A549 (cell line): ENCODE measurements around the gene HOXD11.

Source experiments
- CHD2 ChIP-seq: fragments of 150-350 bp; IDR thresholded peaks from 2 replicates; pipeline ENCODE4 v1.6.1; 2014; ENCODE audit warnings: low read length; ENCODE audit not compliant: partially characterized antibody
- JUN ChIP-seq, 2 experiments: fragments of >200 bp; sonication (Bioruptor Twin); formaldehyde crosslinking; IDR thresholded peaks; 2 replicates in 1 of 2; 3 replicates in 1 of 2; pipeline ENCODE4 v1.6.1; 2016 to 2017
- KDM5A ChIP-seq: fragments of 200-600 bp; sonication (generic); IDR thresholded peaks from 2 replicates; pipeline ENCODE4 v1.6.1; 2016; ENCODE audit warnings: antibody characterized with exemption, mild to moderate bottlenecking
- NFE2L2 ChIP-seq: fragments of 150-350 bp; conservative IDR thresholded peaks from 2 replicates; pipeline ENCODE4 v1.6.1; 2014; ENCODE audit warnings: low read length
- POLR2A ChIP-seq: IDR thresholded peaks from 2 replicates; pipeline ENCODE4 v1.6.1; 2012; ENCODE audit warnings: mild to moderate bottlenecking, low read length
- RCOR1 ChIP-seq: fragments of 150-350 bp; IDR thresholded peaks from 2 replicates; pipeline ENCODE4 v1.6.1; 2014; ENCODE audit warnings: antibody characterized with exemption, low read length, low read depth
- RFX5 ChIP-seq: fragments of 450-650 bp; IDR thresholded peaks from 2 replicates; pipeline ENCODE4 v1.7.1; 2014; ENCODE audit warnings: antibody characterized with exemption, mild to moderate bottlenecking, moderate library complexity
- SREBF2 ChIP-seq: fragments of 450-650 bp; IDR thresholded peaks from 2 replicates; pipeline ENCODE4 v1.6.1; 2014; ENCODE audit warnings: mild to moderate bottlenecking, moderate library complexity
- ZFP36 ChIP-seq: fragments of 450-650 bp; IDR thresholded peaks from 2 replicates; pipeline ENCODE4 v1.6.1; 2014; ENCODE audit warnings: borderline replicate concordance; ENCODE audit not compliant: partially characterized antibody
- TF ChIP-seq, protein P1 (sequence below): fragments of >200 bp; sonication (Bioruptor Twin); formaldehyde crosslinking; IDR thresholded peaks from 3 replicates; pipeline ENCODE4 v1.5.1; 2016
- TF ChIP-seq, protein P2 (sequence below): fragments of >200 bp; sonication (Bioruptor Twin); formaldehyde crosslinking; IDR thresholded peaks from 3 replicates; pipeline ENCODE4 v1.6.1; 2016

DNA sequence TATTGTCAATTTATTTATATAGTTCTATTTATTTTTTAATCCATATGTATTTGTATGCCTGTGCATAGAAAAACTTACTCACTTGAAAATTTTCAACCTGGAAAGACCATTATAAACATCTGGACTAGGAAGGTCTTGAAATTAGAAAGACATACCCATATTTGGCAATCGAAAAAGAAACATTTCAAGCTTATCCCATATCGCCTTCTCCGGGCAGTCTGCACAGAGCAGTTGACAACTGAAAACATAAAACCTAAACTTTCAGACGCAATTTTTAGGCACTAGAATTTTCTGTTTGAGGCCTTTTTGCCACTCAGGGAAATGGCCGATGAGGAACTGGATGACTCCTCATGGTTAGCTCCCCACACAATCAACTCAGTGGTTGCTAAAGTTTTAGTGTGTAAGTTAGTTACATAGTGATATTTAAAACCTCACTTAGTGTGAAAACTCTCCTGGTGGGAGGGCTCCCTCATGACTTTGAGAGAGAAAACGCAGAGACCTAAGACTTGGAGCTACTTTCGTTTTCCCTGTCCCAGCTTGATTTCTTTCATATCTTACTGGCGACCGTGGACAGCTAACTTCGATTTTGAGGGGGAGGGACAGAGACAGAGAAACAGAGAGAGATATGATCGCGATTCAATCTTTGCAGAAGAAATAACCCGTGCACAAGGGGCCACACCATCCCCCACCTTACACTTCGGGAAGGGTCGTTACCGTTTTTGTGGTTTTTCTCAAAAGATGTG lies 10.7 kb upstream of the HOXD11 start:
- TF ChIP-seq POLR2A, result no peak
- no peak for TF ChIP-seq RFX5
- TF ChIP-seq, protein P1, sequence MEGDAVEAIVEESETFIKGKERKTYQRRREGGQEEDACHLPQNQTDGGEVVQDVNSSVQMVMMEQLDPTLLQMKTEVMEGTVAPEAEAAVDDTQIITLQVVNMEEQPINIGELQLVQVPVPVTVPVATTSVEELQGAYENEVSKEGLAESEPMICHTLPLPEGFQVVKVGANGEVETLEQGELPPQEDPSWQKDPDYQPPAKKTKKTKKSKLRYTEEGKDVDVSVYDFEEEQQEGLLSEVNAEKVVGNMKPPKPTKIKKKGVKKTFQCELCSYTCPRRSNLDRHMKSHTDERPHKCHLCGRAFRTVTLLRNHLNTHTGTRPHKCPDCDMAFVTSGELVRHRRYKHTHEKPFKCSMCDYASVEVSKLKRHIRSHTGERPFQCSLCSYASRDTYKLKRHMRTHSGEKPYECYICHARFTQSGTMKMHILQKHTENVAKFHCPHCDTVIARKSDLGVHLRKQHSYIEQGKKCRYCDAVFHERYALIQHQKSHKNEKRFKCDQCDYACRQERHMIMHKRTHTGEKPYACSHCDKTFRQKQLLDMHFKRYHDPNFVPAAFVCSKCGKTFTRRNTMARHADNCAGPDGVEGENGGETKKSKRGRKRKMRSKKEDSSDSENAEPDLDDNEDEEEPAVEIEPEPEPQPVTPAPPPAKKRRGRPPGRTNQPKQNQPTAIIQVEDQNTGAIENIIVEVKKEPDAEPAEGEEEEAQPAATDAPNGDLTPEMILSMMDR, result no peak
- TF ChIP-seq ZFP36, result no peak
- TF ChIP-seq, protein P2, sequence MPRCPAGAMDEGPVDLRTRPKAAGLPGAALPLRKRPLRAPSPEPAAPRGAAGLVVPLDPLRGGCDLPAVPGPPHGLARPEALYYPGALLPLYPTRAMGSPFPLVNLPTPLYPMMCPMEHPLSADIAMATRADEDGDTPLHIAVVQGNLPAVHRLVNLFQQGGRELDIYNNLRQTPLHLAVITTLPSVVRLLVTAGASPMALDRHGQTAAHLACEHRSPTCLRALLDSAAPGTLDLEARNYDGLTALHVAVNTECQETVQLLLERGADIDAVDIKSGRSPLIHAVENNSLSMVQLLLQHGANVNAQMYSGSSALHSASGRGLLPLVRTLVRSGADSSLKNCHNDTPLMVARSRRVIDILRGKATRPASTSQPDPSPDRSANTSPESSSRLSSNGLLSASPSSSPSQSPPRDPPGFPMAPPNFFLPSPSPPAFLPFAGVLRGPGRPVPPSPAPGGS, result no peak
- no peak for TF ChIP-seq RCOR1
- TF ChIP-seq SREBF2, result no peak
- TF ChIP-seq KDM5A, result no peak
- TF ChIP-seq NFE2L2, result no peak
- no peak for TF ChIP-seq CHD2
- TF ChIP-seq JUN (IDR thresholded peaks at IDR 0.05), result no peak
